Measurements from ENCODE around the gene CXCL1. TPM values are rescaled to one million over a fixed set of nuclear protein-coding genes. Genes with fewer than 3 reads are reported as not detected.
A peak's percentile ranks its signal among the peaks of the same experiment; 100 is the strongest.

CXCL1 gene
- total RNA-seq, 1 experiment from 2014 or later, result 49.3 TPM

DNA sequence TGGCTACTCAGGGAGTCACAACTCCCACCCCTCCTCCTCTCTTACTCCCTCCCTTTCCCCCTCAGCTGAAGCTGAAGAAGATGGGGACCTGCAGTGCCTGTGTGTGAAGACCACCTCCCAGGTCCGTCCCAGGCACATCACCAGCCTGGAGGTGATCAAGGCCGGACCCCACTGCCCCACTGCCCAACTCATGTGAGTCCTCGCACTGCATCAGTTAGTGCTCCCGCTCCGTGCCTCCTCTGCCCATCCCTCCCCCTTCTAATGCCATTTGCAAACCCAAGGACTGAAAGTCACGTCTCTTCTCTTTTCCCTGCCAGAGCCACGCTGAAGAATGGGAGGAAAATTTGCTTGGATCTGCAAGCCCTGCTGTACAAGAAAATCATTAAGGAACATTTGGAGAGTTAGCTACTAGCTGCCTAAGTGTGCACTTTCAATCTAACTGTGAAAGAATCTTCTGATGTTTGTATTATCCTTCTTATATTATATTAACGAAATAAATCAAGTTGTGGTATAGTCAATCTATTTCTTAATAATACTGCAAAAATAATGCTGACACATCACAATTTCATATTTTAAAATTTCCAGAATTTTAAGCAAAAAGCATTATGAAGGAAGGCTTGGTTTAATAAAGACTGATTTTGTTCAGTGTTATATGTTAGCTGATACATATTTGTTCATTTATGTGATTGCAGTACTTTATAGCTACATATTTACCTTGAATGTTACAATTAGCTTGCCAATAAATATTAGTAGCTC lies 15.3 kb upstream of the CXCL1 start:
- no peaks in the 10 kb centered on the region for H3K9me3 Mint-ChIP-seq (ENCODE audit: unreplicated experiment)
- H3K27ac Mint-ChIP-seq (ENCODE audit: low read depth, unreplicated experiment), result no peak overlapping the region
- TF ChIP-seq, protein P1, sequence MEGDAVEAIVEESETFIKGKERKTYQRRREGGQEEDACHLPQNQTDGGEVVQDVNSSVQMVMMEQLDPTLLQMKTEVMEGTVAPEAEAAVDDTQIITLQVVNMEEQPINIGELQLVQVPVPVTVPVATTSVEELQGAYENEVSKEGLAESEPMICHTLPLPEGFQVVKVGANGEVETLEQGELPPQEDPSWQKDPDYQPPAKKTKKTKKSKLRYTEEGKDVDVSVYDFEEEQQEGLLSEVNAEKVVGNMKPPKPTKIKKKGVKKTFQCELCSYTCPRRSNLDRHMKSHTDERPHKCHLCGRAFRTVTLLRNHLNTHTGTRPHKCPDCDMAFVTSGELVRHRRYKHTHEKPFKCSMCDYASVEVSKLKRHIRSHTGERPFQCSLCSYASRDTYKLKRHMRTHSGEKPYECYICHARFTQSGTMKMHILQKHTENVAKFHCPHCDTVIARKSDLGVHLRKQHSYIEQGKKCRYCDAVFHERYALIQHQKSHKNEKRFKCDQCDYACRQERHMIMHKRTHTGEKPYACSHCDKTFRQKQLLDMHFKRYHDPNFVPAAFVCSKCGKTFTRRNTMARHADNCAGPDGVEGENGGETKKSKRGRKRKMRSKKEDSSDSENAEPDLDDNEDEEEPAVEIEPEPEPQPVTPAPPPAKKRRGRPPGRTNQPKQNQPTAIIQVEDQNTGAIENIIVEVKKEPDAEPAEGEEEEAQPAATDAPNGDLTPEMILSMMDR (IDR thresholded peaks at IDR 0.05; ENCODE audit: unreplicated experiment), result no peak
- ChIA-PET POLR2A (interaction anchor here (0.7 kb wide), 1 partner anchor 30 kb away, joined by 3 read pairs; no protein-coding TSS in a partner anchor), CTCF (interaction anchor here (1.3 to 3.6 kb wide), 2 partner anchors 8 to 11 kb away, joined by 3 to 25 read pairs; no protein-coding TSS in a partner anchor)
- no TSS peak for BruUV-seq (replicated peaks)
- intact Hi-C loops (cut with micrococcal nuclease), result no loop called here
- no peaks in the 10 kb centered on the region for H3K27me3 Mint-ChIP-seq (ENCODE audit: insufficient read depth, unreplicated experiment)
- no peak for DNase-seq (ENCODE audit: unreplicated experiment)
- no peaks in the 10 kb centered on the region for H3K36me3 Mint-ChIP-seq (ENCODE audit: insufficient read depth, unreplicated experiment)
- peaks cover 9% of the 10 kb centered on the region for H3K4me1 Mint-ChIP-seq (ENCODE audit: insufficient read depth, unreplicated experiment)
- H3K4me3 Mint-ChIP-seq (ENCODE audit: unreplicated experiment), result no peak overlapping the region

DNA sequence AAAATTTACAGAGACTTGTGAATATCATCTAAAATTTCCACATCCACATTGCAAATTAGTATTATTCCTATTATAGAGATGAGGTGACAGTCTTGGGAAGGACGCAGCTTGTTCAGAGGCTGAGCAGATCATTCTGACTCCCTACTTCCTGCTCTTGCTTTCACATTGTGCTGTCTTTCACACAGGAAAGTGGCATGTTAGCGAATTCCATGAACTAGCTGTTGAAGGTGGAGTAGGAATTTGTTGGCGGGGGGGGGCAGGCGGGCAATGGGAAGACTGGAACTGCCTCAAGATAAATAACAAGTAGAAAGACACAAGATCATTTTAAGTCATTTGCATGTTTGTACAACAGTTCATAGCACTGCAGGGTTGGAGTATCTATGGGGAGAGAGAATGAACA lies 13.8 kb upstream of the CXCL1 start:
- ChIA-PET CTCF (interaction anchor here (1.1 to 3.6 kb wide), 2 partner anchors 9 to 65 kb away, joined by 3 to 25 read pairs; no protein-coding TSS in a partner anchor), POLR2A (interaction anchor here (0.6 to 1.1 kb wide), 3 partner anchors 15 to 595 kb away, joined by 3 to 4 read pairs (median 3); no protein-coding TSS in a partner anchor)
- no peaks in the 10 kb centered on the region for H3K9me3 Mint-ChIP-seq (ENCODE audit: unreplicated experiment)
- BruUV-seq (replicated peaks), result no TSS peak
- TF ChIP-seq, protein P1 (IDR thresholded peaks at IDR 0.05; ENCODE audit: unreplicated experiment), result no peak
- peak overlapping the region; percentile 73 for H3K27ac Mint-ChIP-seq (ENCODE audit: low read depth, unreplicated experiment)
- intact Hi-C loops (cut with micrococcal nuclease), result no loop called here
- no peaks in the 10 kb centered on the region for H3K27me3 Mint-ChIP-seq (ENCODE audit: insufficient read depth, unreplicated experiment)
- H3K4me3 Mint-ChIP-seq (ENCODE audit: unreplicated experiment), result no peak overlapping the region
- peaks cover 9% of the 10 kb centered on the region for H3K4me1 Mint-ChIP-seq (ENCODE audit: insufficient read depth, unreplicated experiment)
- no peaks in the 10 kb centered on the region for H3K36me3 Mint-ChIP-seq (ENCODE audit: insufficient read depth, unreplicated experiment)
- DNase-seq (ENCODE audit: unreplicated experiment), result no peak

DNA sequence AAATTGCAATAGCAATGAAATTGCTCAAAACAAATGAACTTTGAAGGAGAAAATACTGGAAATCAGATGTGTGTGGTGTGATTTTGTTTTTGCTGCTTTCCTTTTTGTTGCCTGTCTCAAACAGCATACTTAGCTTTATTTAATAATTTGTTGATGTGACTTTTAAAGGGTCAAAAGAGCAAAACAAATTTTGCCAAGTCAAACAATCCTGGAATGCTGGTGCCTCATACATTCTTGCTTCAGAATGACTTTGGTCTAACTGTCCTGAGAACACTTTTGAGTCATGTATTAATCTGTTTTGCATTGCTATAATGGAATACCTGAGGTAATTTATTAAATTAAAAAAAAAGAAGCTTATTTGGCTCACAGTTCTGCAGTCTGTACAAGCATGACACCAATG lies 12.7 kb upstream of the CXCL1 start:
- DNase-seq (ENCODE audit: unreplicated experiment), result peak; percentile 65
- Mint-ChIP-seq H3K27me3 (ENCODE audit: insufficient read depth, unreplicated experiment) (no peaks in the 10 kb centered on the region), H3K36me3 (ENCODE audit: insufficient read depth, unreplicated experiment) (no peaks in the 10 kb centered on the region), H3K27ac (ENCODE audit: low read depth, unreplicated experiment) (peak overlapping the region; percentile 23), H3K4me1 (ENCODE audit: insufficient read depth, unreplicated experiment) (peaks cover 9% of the 10 kb centered on the region), H3K4me3 (ENCODE audit: unreplicated experiment) (no peak overlapping the region), H3K9me3 (ENCODE audit: unreplicated experiment) (no peaks in the 10 kb centered on the region)
- TF ChIP-seq, protein P1 (IDR thresholded peaks at IDR 0.05; ENCODE audit: unreplicated experiment), result no peak
- POLR2A ChIA-PET, result interaction anchor here (0.8 to 1.5 kb wide), 6 partner anchors 10 to 278 kb away, joined by 3 to 7 read pairs (median 4); no protein-coding TSS in a partner anchor
- CTCF ChIA-PET, result interaction anchor here (0.6 to 3.6 kb wide), 5 partner anchors 8 to 515 kb away, joined by 3 to 25 read pairs (median 4); no protein-coding TSS in a partner anchor
- BruUV-seq (replicated peaks), result no TSS peak
- intact Hi-C loops (cut with micrococcal nuclease), result no loop called here

DNA sequence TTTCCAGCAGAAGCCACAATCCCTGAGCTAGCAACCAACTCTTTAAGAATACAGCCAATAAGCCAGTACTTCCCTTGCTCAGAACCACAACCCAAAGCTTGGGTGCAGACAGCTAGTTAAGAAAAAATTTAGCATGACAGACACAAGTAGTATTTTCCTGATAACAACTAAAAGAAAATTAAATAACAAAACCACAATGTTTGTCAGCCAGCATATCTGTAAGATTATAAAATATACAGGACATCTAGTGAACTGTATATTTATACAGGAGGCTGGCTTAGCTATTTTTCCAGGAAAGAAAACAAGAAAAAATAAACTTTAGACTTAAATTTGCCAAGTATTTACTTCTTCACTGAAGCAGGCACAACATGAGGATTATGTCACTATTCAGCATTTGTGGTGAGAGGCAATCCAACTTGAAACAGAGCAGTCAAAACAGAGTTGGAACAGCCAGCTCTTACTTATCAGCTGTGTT lies 9.5 kb upstream of the CXCL1 start:
- H3K4me1 Mint-ChIP-seq (ENCODE audit: insufficient read depth, unreplicated experiment), result peaks cover 9% of the 10 kb centered on the region
- TF ChIP-seq, protein P1 (IDR thresholded peaks at IDR 0.05; ENCODE audit: unreplicated experiment), result no peak
- no peak for DNase-seq (ENCODE audit: unreplicated experiment)
- H3K4me3 Mint-ChIP-seq (ENCODE audit: unreplicated experiment), result no peak overlapping the region
- intact Hi-C loops (cut with micrococcal nuclease), result no loop called here
- no peaks in the 10 kb centered on the region for H3K27me3 Mint-ChIP-seq (ENCODE audit: insufficient read depth, unreplicated experiment)
- ChIA-PET POLR2A (interaction anchor here (1.3 kb wide), 1 partner anchor 9 kb away, joined by 3 read pairs; the partner anchor contains the start of gene CXCL1), CTCF (interaction anchor here (0.6 to 2.5 kb wide), 13 partner anchors 9 to 541 kb away, joined by 3 to 16 read pairs (median 4); partner anchors contain the start of gene CXCL3)
- no peaks in the 10 kb centered on the region for H3K36me3 Mint-ChIP-seq (ENCODE audit: insufficient read depth, unreplicated experiment)
- no TSS peak for BruUV-seq (replicated peaks)
- H3K9me3 Mint-ChIP-seq (ENCODE audit: unreplicated experiment), result no peaks in the 10 kb centered on the region
- H3K27ac Mint-ChIP-seq (ENCODE audit: low read depth, unreplicated experiment), result peak overlapping the region; percentile 42
